ENCODE data around the gene GLDN.

- TF ChIP-seq CTCF (IDR thresholded peaks at IDR 0.05) (no peak), POLR2A (IDR thresholded peaks at IDR 0.05) (no peak)
Observed at GRCh38 chr15:51323749-51324148, 17.7 kb upstream of the GLDN start.

Data from thyroid gland (tissue), 4 donors.